HG02970 (cell line): ENCODE measurements around the gene RGS7BP.
"Not testable (repeated sequence)": the region's sequence is repeated elsewhere in the genome, so short reads cannot be mapped to it uniquely, and the experiment has no call there.

Experiments used
- ATAC-seq: cut with Tn5 transposase; IDR thresholded peaks from one replicate; pipeline ENCODE4 v1.9.1; 2021; ENCODE audit warnings: mild to moderate bottlenecking, moderate library complexity, moderate number of reproducible peaks; ENCODE audit not compliant: unreplicated experiment, low FRiP score

RGS7BP gene

GRCh38 chr5:64534033-64534432 lies 28.2 kb downstream of the RGS7BP start:
- ATAC-seq = no peak

- ATAC-seq = no peak
Observed at GRCh38 chr5:64557911-64558310, 52.1 kb downstream of the RGS7BP start.

- ATAC-seq = not testable (repeated sequence)
Observed at GRCh38 chr5:64558641-64559040, 52.8 kb downstream of the RGS7BP start.

DNA sequence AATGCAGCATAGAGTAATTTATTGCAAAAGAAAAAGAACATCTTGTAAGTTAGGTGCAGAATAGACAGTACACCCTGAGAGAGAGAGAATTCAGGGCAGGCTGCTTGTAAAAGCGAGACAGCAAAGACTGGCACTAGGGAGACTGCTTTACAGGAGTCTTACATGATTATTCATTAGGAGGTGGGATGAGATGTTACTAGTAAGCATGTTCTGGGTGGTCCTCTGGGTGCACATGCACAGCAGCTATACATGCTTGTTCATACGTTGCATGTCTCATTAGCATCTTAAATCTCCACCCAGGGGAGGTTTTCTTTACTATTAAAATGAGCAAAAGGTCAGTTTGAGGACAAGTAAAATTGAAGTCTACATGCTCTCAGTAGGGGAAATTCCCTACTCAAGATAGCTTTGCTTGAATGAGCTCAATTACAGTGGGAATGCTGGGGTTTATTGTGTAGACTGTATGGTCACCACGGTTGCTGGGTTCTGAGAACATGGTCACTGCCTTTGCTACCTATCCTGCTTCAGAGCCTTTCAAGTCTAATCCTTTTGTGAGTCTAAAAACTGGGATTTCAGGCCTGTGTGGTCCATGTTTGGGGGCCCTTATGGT lies 60.6 kb downstream of the RGS7BP start:
- no peak for ATAC-seq

DNA sequence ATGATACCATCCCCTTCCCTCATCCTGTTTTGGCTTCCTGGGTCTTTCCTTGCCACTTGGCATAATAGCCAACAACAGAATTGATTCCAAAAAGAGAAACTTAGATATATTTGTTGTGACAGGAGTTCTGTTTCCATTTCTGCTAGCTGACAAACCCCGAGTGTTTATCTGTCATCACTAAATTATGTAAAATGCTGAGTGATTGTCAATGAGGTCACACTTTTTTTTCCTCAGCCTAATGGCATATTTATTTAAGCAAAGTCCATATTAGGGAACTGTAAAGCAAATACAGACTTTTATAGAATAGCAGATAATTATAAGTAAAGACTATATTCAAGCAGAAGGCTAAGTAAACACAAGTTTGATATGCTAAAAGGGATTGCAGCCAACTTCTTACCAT lies 64.0 kb downstream of the RGS7BP start:
- no peak for ATAC-seq

DNA sequence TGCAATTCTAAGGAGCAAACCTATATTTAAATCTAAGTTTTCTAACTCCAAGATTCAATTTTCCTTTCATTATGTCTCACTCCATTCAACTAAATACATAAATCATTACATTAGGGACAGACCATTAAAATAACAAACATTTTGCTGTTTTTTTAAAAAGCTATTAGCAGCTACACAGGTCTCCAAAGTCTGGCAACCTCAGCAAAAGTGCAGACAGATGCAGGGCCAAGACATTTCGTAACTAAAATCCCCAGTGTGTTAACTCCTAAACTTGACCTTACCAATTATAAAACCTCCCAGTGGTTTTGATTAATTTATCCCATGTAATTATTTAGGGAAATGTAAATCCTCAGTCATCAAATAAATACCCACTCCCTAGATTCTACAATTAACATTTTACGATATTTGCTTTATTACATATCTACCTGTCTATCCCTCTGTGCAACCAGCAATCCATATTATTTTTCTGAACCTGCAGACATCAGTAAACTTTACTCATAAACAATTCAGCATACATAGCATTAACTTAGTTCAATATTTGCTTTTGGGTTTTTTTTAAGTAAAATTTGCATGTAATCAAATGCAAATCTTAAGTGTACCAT lies 64.7 kb downstream of the RGS7BP start:
- no peak for ATAC-seq

DNA sequence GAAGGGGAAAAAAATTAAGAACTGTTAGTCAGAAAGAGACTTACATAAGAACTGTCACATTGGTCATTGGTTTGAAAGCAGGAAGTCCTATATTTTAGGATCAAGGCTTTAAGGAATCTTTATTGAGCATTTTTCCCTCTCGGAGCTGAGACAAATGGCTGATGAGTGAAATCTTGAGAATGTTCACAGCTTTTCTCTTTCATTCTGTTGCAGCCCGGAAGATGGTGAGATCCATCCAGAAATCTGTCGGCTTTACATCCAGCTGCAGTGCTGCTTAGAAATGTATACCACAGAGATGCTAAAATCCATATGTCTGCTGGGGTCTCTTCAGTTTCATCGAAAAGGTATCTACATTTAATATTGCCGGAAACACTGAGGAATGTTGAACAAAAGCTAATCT lies 69.7 kb downstream of the RGS7BP start:
- ATAC-seq = no peak

DNA sequence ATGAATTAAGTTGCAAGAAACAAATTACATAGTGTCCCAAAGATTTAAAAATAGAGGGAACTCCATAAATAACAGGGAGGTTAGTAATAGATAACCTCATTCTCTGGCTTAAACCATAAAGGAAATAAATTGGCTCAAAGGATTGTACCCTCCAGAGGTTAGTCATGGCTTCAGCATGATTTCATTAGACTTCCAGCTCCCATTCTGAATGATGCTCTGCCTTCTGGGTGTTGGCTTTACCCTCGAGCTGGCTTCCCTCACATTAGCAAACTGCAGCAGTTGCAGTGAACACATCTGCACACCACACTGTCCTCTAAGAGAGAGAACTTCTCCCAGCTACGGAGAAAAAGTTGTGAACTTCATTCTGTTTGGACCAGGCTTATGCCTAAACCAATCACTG lies 70.4 kb downstream of the RGS7BP start:
- ATAC-seq = no peak

DNA sequence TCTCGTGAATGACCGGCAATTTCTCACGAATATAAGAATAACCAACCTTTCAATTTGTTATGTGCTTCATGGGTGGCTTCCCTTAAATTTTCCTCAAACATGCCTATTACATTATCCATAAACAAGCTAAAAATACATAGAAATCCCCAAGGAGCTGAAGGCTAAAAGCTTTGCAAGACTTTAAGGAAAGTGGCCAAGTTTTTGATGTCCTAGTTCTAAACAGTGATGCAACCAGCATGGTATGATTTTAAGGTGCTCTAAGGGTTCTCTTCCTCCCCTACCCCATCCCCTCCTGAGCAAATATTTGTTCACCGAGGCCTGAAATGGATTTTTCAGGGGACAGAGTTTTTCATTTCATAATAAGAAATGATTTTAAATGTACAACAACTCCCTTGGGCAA lies 79.8 kb downstream of the RGS7BP start:
- no peak for ATAC-seq

DNA sequence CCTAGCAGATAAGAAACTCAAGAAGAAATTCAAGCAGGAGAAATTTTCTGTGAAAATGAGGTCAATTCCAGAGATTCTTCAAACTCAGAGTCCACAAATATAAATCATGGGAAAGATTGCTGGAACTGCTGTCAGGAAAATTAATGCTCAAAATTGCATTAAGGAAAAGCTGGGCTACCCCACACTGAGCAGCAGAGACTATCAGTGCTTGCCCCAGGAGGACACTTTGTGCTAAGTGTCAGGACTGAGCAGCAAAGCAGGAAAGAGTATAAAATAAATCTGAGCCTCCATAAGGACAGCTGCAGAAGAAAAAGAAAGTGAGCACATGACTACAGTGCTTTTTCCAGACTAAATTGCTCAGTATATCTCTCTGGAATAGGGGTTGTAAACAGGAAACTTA lies 81.6 kb downstream of the RGS7BP start:
- no peak for ATAC-seq

DNA sequence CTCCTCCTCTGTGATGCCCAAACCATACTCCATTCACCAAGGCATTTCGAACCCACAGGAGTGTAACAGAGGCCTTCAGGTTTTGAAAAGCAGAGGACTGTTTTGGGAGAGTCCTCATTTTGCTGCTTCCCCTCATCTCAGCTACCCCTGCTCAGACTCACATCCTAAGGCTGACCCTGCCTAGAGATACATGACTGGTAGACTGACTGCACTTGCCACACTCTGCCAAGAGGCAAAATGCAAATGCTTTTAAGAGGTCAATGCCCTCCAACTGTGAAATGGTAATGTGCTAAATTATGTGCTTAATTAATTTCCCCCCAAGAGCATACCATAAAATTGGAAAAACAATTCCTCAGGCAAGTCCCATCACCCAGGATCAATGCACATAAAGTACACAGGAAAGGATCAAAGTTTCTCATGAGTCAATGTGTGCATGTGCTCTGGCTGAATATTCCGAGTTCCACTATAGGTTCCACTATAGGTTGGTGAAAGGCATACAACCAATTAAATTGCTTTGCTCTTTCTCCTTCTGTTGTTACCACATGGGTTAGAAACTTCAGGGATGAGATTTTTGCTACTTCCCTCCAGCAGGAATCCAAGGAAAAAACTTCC lies 87.0 kb downstream of the RGS7BP start:
- ATAC-seq = no peak

DNA sequence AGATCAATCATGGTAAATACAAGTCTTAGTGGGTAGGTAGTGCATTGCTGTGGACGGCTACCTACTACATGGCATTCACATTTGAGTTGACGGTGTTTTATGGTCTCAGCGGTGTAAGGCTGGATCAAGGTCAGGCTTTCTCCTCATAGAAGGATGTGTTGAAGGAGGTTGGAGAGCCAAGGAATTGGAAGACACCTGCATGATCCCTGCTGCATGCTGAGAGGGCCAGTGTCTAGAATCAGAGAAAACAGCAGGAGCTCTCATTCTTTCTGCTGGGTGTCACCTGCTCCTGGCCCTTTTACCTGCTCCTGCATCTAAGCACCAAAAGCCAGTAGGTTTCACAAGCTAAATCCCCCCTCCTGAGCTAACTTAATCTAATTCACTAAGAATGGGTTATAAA lies 88.2 kb downstream of the RGS7BP start:
- ATAC-seq = no peak

DNA sequence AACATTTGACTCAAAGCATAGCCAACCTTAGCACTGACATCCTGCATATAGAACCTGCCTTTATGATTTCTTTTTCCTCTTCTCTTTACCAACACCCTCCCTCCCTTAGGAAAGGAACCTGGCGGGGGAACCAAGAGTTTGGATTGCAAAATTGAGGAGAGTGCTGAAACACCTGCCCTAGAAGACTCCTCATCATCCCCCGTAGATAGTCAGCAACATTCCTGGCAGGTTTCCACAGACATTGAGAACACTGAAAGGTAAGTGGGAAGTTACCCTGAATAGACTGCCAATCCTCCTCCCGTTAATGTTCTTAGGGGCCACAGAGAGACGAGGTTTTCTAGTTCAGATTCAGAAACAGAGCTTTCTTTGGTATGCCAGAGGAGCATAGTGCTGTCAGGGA lies 88.8 kb downstream of the RGS7BP start:
- no peak for ATAC-seq

DNA sequence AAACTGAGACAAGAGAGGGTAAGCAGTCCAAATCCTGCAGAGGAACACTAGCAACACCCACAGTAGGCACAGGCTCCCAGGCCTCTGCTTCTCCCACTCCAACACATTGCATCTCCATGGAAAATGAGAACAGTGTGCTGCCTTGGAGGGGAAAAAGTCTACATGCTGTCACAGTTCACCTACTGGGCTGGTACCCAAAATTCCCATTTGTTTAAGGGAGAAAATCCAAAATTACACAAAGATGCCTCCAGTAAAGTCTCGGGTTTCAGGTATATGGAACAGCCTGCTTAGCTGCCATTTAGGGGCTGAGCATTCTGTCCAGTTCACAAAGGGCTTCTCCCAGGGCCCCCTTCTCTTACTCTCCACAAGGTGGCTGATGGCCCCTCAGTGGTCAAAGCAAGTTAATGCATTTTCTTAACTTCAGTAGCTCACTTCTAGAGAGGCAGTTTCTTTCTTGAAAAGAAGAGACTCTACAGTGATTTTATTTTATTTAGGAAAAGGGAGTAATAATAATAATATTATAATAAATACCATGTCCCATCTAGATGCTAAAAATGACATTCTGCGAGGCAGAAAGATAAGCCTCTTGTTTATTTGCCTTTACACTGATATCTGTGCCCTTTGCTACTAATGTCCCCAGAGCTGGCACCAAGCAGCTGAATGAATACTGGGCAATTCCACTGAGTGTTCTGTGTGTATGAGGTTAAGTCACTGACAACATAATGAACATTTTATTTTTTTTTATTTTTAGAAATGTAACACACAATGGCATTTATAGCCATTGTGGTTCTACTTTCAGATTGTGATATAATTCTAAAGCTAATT lies 89.4 kb downstream of the RGS7BP start:
- no peak for ATAC-seq

DNA sequence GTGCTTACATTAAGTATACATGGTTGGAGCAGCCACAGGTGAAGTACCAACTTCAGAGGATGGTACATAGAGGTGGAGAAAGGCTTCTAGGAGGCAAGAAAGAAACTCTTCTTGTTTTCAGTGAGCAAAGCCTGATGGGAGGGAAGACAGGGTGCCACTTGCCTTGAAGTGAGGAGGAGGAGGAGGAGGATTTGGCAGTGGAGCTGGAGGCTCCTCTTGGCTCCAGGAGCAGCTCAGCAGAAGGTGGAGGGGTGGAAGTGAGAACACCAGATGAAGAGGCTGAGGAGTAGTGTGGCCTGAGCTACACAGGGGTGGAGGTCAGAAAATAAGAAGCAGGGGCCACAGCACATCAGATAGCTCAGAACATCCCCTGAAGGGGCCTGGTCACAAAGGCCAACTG lies 93.4 kb downstream of the RGS7BP start:
- ATAC-seq = no peak

DNA sequence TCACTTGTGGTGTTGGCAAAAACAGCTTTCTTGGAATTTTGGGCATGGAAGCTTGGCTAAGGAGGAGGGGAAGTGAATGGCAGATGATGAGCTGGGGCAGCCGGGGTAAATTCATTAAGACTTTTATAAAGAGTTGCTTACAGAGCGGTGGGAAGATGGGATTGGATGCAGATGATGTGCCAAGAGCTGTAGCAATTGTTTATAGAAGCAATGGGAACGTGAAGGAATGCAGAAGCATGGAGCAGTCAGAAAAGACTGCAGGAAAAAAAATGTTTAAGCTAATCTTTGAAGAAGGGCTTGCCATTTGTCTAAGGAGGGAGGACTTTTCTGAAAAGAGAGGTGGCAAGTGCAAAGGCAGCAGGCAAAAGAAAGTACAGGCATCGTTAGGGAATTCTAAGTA lies 97.9 kb downstream of the RGS7BP start:
- ATAC-seq = no peak

DNA sequence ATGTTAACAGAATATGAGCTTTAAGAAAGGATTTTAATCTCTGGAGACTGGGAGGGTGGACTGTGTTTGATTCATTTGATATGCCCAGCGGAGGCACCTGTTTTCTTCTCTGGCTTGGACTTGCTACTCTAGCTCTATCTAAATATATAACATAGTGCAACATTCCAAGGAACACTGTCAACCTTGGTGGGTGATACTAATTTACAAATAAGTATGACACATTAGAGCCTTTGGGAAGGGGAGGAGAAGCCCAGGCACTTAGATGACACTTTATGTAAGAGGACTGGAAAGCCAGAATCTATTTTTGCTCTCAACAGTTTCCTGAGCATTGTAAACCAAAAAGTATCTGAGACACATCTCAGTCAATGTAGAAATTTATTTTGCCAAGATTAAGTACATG lies 101.1 kb downstream of the RGS7BP start:
- no peak for ATAC-seq

DNA sequence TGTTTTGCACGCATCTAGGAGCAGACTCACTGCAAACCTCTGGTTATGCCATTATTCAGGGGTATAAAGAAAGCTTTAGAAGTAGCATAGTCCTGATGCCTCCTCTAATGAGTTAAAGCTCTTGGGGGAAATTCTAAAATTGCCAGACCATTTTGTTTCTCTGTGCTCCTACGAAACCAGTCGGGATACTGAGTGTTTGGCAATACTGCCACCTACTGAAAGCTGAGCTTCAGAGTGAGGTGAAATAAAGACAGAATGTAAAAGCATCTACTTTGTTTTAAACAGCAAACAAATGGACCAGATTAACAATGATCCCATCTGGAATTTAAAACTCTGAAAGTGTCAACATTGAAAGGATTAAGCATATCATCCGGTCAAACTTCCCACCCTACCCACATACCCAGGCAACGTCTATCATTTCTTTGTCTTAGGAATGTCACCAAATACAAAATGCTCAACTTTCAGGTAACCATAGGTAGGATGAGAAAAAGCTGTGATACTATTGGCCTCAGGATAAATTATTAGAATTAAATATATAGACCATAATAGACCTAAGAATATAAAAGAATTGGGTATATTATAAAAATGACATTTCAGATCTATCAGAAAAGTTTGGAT lies 106.6 kb downstream of the RGS7BP start:
- no peak for ATAC-seq

DNA sequence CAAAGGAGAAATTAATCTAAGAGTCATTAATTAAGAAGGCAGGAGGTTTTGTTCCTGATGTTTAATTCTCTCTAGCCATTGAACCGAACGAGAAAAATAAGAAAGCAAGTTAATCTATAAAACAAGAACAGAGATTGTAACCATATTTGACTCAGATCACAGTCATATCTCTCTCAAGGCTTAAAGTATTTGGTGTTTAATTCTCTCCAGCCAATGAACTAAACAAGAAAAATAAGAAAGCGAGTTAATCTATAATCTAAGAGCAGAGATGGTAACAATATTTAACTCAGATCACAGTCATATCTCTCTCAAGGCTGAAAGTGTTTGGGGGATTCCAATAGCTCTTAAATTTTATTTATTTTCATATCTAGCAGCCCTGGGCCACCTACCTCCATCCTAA lies 110.1 kb downstream of the RGS7BP start:
- ATAC-seq = peak; percentile 99

GRCh38 chr5:64619609-64620008 lies 113.8 kb downstream of the RGS7BP start:
- no peak for ATAC-seq

GRCh38 chr5:64622991-64623390 lies 117.2 kb downstream of the RGS7BP start:
- ATAC-seq = no peak
